Raji (cell line): ENCODE data around the gene MALT1.

Experiments used
- POLR2A ChIP-seq: IDR thresholded peaks from 2 replicates; pipeline ENCODE4 v1.6.1; 2011; ENCODE audit warnings: low read depth, low read length, control low read depth; ENCODE audit not compliant: insufficient read depth

MALT1 gene

GRCh38 chr18:58768293-58768974 lies 97.2 kb downstream of the MALT1 start:
- TF ChIP-seq POLR2A: no peak

DNA sequence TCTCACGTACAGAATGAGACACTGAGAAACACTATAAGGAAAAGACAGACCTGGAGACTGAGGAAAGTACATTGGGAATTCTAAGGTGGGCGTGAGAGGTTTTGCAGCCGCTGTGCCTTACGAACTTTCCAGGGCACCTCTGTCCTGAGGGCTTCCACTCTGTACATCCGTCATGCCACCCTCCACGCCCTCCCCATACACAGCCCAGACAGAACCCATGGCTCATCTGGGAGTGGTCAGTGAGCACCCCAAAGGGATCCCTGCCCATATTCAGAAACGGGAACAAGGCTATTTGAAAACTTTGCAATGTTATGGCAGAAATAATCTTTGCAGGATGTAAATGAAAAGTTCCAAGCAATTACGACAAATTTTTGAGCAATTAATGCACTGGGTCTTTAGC lies 98.1 kb downstream of the MALT1 start:
- TF ChIP-seq POLR2A: no peak

DNA sequence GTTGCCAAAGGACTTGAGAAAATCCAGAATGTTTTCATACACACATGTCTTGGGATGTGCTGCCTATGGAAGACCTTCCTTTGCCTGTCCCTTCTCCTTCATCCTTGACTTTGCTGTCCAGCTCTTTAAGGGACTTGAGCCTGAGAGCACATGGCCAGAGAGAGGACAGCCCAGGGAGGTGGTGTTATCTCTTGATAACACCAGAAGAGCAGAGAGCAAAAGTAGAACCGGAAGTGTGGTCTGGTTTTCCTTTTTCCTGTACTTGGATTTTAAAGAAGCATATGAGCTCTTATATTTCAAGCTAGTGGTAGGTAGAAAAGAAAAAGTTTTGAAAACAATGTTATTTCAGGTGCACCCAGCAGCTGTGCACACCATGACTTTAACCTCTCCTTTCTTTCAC lies 99.3 kb downstream of the MALT1 start:
- no peak for TF ChIP-seq POLR2A

- TF ChIP-seq POLR2A: no peak
Observed at GRCh38 chr18:58772161-58772560, 100.9 kb downstream of the MALT1 start.

DNA sequence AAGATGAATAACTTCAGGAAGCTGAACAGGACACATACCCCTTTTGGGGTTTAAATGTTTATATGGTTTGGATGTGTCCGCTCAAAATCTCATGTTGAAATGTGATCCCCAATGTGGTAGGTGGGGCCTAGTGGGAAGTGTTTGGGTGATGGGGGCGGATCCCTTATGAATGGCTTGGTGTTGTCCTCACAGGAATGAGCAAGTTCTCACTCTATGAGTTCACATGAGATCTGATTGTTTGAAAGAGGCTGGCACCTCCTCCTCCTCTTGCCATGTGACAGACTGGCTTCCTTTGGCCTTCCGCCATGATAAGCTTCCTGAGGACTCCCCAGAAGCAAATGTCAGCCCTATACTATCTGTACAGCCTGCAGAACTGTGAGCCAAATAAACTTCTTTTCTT lies 104.8 kb downstream of the MALT1 start:
- TF ChIP-seq POLR2A: no peak

DNA sequence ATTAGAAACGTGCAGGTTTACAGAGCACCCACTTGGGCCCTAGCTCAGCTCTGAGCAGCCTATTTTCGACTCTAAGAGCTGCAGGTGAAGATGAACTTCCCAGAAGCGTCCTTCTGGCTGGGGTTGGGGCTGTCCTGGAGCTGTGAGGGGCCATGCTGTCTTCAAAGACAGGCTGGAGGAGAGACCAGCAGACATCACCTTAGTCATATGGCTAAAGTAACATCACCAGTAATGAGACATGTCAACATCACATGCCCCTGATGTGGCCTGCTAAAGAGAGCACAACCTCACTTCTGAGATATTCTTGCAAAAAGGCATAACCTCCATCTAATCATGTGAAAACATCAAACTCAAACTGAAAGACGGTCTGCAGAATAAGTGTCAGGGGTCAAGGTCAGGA lies 106.2 kb downstream of the MALT1 start:
- TF ChIP-seq POLR2A: no peak

DNA sequence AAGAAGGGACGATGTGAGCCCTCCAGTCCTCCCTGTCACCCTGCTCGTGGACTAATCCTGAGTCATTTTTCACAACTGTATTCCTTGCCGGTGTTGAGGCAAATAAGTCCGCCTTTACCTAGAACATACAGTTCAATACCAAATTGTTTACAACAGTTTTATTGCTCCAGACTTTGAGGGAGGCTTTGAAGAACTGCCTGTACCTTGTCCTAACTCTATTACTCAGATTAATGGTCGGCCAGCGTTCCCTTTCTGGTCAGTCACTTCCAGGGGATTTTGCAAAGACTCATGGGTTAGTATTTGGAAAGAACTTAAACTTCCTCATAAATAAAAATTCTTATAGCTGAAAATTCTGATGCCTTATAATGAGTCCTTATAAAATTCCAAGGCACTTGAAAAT lies 108.3 kb downstream of the MALT1 start:
- no peak for TF ChIP-seq POLR2A

- TF ChIP-seq POLR2A: no peak
Observed at GRCh38 chr18:58780045-58780444, 108.8 kb downstream of the MALT1 start.

- TF ChIP-seq POLR2A: no peak
Observed at GRCh38 chr18:58781627-58782194, 110.4 kb downstream of the MALT1 start.

GRCh38 chr18:58784601-58785137 lies 113.4 kb downstream of the MALT1 start:
- no peak for TF ChIP-seq POLR2A

- no peak for TF ChIP-seq POLR2A
Observed at GRCh38 chr18:58785171-58785805, 114.0 kb downstream of the MALT1 start.

- no peak for TF ChIP-seq POLR2A
Observed at GRCh38 chr18:58785870-58786269, 114.6 kb downstream of the MALT1 start.

- TF ChIP-seq POLR2A: no peak
Observed at GRCh38 chr18:58787536-58788149, 116.4 kb downstream of the MALT1 start.

GRCh38 chr18:58788470-58788869 lies 117.2 kb downstream of the MALT1 start:
- no peak for TF ChIP-seq POLR2A

GRCh38 chr18:58788971-58789875 lies 118.0 kb downstream of the MALT1 start:
- TF ChIP-seq POLR2A: no peak

DNA sequence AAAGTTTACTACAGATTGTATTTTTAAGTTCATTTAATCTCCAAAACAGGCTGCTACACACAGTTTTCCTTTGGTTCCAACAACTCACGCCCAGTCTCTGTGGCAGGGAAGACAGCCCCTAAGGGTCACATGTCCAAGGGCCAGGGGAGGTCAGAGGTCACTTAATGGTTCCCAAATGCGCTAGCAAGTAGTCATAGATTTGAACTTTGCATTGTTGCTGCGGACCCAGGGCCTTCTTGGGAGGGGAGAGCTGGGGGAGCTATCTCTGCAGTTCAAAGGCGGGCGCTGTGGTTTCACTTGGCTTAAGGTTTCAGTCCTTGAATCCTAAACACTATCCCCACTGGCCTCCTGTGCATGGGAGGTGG lies 118.6 kb downstream of the MALT1 start:
- TF ChIP-seq POLR2A: no peak

- no peak for TF ChIP-seq POLR2A
Observed at GRCh38 chr18:58792086-58792485, 120.8 kb downstream of the MALT1 start.
